Brain pericyte (primary cell): ENCODE data around the gene MOB2.

Experiments used
- DNase-seq: peaks from one replicate; pipeline ENCODE4 v3.0.0-alpha.2; 2012; ENCODE audit warnings: low read depth, low spot score

Gene MOB2

DNA sequence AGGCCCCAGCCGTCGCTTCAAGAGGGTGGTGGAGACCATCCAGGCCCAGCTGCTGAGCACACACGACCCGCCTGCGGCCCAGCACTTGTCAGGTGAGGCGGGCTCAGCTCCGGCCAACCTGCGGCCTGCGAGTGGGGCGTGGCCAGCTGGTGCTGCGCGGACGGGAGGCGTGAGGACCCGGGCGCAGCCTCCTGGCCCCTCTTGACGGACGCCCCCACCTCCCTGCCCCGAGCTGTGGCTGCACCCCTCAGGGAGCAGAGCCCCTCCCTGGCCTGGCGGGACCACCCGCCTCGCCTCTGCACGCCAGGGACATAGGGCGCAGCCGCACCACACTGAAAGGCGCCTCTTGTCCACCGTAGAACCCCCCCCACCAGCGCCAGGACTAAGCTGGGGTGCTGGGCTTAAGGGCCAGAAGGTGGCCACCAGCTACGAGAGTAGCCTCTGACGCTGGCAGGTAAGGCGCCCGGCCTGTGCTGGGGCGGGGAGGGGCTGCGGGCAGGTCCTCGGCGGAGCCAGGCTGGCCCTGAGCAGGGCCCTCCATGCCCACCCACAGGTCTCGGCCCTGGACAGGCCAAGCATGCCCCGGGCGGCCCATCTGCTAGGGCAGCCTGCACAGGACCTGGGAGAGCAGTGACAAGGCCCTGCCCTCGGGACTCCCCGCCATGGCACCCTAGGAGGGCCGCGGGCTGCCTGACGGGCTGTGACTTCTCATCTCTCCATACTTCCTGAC lies 29.8 kb downstream of the MOB2 start:
- no peak for DNase-seq

DNA sequence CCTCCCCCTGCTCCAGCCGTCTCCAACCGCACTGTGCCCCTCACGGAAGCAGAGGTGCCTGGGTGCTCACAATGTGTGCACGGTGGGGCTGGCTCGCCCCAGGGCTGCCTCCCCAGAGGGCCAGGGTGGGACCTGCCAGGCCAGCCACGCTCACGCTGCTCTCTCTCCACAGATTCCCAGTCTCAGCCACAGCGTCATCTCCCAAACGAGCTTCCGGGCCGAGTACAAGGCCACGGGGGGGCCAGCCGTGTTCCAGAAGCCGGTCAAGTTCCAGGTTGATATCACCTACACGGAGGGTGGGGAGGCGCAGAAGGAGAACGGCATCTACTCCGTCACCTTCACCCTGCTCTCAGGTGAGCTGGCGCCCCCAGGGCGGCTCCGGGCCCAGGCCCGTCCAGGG lies 30.4 kb downstream of the MOB2 start:
- DNase-seq, result no peak

DNA sequence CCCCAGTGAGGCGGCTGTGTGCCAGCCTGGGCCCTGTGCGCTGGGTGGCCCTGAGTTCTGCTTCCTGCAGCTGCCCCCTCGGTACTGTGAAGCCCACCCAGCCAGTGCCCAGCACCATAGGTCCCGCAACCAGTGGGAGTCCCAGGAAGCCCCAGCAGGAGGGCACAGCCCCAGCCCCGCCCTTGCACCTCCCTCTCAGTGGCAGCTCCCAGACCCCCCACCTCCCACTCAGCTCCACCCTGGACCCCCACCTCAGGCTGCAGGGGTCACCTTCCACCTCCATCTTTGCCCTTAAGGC lies 30.9 kb downstream of the MOB2 start:
- DNase-seq, result no peak

DNA sequence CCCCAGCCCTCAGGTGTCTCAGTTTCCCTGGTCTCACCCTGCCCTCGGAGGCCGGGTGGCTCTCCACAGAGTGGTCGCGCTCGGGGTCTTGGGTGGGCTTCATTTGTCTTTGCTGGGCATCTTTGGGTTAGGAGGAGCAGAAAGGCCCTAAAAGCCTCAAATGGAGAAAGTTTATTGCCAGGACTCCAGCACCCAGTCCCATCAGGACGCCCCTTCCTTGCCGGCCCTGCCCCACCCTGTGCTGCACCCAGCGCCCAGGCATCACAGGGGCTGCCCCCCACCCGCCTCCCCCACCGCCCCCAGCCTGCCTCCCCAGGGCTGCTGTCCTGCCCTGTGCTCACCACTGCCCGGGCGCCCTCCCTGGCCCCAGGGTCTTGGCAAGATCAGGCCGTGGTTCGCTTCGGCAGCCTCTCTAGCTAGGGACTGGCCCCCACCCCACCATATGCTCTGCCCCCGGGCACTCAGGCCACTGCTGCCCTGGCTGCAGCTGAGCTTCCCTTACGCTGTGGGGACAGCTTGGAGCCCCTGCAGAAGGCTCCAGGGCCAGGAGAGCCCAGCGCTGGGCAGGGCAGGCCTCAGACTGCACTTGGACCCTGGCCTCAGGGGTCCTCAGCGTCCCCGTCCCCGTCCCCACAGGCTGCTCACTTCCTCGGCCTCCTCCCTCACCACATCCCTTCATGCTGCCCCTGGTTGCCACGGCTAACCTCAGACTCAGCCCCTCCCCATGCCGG lies 31.4 kb downstream of the MOB2 start:
- DNase-seq, result no peak

DNA sequence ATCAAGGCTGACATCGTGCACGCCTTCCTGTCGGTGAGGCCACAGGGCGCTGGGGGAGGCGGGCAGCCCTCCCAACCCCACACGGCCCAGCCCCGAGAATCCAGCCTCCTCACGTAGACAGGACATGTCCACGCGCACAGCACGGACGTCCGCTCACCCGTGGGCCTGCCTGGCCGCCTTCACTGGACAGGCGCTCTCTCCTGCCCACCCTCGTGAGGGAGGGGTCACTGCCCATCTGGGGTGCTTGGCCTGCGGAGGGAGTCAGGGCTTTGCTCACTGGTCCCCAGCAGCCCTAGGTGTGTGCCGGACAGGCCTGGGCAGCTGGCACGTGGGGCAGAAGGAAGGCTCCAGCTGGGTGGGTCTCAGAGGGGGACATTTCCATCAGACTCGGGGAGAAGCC lies 32.0 kb downstream of the MOB2 start:
- DNase-seq, result no peak

DNA sequence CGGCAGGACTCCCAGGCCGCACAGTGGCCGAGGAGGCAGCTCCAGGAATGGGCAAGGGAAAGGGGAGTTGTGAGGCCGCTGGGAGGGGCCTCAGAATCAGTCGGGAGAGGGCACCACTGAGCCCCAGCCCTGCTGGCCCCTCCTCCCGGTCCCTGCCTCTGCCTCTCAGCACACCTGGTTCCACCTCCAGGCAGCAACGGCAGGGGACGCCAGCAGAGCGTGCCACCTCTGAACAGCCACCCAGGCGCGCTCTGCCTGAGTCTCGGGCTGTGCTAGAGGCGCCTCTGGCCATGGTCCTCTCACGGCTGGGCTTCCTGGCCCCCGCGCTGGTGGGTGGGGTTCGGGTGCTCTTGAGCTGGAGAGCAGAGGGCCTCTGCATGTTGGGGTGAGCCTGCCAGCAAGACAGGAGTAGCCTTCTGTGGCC lies 33.0 kb downstream of the MOB2 start:
- no peak for DNase-seq

DNA sequence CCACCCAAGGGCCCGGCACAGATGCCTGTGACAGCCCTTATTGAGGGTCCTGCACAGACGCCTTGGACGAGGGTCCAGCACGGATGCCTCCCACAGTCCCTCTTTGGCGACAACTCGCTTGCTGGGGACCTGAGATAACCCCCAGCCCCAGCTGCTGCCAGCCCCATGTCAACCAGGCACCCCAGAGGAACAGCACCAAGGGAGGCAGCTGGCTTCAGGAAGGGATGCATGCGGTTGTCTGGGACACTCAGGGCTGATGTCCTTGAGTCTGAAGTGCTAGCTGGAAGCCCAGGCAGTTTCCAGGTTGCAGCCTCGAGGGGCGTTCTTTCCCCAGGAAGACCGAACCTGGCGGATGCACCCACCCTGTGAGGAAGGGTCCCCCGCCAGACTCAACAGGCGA lies 33.8 kb downstream of the MOB2 start:
- DNase-seq, result no peak

DNA sequence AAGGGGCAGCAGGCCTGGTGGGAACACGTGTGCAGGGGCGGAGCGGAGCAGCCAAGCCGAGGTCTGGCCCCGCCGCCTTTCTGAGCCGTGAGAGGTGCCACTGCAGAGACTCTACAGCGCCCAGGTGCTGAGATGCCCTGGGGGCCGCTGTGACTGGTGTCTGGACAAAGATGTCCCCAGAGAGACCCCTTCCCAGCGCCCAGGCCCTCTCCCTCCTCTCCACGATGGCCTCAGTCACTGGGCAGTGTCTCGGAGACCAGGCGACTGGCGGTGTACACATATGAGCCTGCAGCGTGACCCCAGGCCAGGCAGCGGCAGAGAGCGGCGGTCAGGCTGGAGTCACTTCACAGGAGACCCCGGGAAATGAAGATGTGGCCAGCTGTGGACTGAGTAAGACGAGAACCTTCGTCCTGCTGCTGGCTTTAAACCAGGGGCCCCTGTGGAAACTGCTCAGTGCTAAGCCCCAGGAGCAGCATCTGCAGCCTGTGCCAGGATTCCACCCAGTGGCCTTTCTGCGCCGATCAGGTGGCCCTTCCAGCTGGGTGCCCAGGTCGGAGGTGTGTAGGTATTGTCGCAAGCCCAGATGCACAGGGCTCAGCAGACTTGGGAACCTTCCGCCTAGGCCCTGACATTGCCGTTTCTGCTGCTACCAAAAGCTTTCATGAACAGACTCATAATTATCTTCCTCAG lies 34.7 kb downstream of the MOB2 start:
- no peak for DNase-seq

DNA sequence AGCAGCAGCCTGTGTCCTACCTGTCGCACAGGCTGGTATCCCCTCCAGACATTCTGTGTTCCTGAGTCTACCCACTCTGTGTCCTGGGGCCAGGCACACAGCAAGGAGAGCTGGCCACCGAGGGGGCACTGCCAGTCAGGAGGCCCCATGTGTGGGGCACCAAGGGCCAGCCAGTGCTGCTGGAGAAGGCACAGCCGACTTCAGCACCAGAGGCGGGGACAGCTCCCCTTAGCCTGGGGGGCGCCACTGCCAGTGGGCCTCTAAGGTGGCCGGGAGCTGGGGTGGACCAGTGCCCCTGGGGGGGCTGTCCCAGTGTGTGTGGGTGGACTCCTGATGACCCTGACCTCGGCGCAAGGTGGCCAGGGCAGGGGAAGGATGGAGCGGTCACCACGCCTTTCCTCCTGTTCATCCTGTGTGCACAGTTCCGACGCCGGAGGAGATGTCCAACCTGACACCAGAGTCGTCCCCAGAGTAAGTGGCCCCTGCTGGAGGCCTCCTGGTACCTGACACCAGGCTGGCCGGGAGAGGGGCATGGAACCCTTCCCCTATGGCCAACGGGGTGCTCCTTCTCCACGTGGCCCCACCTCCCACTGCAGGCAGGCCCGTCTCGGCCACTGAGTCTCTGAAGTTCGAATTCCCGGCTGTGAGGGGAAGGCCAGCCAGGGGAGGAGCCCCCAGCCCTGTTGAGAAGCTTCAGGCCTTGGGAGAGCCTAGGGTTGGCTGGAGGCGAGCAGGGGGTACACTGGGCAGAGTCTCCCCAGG lies 35.4 kb downstream of the MOB2 start:
- DNase-seq, result no peak

DNA sequence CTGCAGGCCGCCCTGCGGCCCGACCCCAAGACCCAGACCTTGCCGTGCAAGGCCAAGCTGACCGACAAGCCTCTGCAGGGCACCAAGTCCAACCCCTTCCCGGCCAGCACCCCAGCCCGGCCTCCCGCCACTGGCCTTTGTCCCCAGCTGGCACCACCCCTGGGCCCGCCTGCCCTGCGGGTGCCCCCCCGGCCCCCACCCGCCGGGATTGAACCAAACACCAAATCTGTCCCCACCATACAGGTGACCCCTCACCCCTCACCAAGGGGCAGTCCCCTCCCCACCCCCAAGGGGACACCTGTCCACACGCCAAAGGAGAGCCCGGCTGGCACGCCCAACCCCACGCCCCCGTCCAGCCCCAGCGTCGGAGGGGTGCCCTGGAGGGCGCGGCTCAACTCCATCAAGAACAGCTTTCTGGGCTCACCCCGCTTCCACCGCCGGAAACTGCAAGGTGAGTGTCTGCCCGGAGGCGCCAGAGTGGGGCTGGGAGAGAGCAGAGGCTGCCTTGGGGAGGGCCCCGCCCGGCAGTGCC lies 36.2 kb downstream of the MOB2 start:
- DNase-seq, result no peak

DNA sequence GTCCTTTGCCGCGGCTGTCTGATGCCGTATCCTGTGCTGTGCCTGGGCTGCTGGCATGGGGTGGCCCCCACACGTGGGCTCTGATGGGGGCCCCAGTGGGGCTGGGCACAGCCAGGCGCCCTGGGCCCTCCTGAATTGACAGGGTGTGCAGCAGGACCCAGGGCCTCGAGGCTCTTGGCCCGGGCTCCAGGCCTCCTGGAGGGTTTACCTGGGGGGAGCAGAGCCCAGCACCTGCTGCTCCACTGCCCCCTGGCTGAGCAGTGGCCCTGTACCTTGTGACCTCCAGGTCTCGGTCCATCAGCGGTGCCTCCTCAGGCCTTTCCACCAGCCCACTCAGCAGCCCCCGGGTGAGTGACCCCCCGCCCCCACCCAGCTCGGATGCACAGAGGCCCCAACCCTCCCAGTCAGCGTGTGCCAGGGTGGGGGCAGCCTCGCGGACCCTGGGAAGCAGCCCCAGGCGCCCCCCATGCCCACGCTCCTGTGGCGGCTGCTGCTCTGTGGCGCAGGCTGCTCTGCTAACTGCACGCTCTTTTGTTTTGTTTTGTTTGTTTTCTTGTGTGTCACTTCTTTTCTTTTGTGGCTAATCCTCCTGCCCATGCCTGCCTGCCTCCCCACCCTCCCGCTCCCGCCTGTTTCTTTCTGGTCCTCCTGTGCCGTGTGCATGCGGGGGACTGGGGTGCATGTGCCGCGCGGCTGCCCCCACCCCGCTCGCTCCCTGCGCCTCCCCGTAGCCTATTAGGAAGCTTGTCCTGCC lies 36.9 kb downstream of the MOB2 start:
- no peak for DNase-seq

DNA sequence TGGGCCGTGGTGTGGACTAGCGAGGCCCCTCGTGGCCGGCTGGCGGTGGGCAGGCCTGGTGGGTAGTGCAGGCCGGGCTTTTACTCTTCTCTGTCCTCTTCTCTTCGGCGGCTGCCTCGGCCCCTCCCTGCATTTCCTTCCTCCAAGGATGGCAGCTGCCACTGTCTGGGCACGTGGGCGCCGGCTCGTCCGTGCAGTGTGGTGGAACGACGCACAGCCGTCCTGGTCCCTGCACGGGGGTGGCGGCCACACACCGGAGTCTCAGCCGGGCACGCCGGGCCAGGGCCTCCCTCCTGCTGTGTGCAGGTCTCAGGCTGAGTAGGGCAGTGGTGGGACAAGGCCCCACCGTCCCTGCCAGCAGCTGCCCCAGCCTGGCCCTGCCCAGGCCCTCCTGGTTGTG lies 37.7 kb downstream of the MOB2 start:
- DNase-seq, result no peak

DNA sequence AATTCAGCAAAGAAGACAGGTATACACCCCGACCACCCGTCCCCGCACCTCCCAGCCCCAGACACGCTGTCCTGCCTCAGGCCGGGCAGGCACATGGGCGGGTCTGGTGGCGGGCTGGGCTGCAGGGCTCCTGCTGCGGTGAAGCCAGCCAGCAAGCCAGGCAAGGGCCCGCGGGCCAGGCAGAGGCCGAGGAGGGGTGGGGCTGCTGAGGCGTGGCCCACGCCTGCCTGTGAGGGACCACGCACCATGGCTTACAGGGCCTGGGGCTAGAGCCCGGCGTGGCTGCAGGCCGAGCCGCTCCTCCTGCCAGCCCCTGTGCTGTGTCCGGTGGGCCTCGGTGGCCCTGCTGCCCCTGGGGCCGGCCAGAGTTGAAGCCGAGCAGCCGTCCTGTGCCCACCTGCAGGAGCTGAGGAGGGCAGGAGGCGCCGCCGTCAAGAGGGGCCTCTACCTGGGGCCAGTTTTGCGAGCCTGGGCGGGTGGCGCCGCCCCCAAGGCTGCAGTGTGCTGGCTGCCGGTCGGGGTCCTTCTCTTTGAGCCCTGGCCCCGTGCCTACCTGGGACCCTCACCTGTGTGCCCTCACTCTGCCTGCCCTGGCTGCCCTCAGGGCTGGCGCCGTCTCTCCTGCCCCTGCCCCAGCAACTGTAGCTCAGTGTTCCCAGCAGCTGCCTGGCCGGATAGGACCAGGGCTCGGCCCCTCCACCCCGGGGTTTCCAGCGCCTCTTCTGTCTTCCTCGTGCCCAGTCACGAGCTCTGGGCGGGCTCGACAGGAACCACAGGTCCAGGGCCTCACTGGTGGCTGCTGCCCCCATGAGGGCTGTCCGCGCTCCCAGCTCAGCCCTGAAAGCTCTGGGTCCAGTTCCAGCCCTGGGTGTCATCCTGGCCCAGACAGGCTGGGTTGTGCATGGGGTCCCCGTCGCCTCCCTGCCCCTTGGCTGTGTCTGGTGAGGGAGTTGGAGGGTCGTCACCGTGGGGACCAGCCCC lies 38.4 kb downstream of the MOB2 start:
- no peak for DNase-seq

DNA sequence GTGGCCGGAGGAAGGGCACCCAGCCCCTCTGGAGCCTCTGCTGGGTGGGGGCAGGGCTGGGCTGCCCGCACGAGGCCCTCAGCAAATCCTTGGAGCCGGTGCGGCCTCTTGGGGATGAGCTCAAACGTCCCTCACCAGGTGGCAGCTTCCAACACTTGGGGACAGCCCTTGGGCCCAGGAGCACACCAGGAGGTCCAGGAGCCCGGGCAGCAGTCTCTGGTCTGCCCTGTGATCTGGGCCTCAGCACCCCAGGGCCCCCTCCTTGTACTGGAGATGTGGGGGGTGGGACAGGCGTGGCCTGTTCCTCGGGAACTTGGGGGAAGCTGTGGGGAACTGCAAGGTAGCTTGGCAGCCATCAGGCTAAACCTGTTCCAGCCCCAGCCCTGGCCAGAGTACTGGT lies 40.0 kb downstream of the MOB2 start:
- DNase-seq, result no peak

DNA sequence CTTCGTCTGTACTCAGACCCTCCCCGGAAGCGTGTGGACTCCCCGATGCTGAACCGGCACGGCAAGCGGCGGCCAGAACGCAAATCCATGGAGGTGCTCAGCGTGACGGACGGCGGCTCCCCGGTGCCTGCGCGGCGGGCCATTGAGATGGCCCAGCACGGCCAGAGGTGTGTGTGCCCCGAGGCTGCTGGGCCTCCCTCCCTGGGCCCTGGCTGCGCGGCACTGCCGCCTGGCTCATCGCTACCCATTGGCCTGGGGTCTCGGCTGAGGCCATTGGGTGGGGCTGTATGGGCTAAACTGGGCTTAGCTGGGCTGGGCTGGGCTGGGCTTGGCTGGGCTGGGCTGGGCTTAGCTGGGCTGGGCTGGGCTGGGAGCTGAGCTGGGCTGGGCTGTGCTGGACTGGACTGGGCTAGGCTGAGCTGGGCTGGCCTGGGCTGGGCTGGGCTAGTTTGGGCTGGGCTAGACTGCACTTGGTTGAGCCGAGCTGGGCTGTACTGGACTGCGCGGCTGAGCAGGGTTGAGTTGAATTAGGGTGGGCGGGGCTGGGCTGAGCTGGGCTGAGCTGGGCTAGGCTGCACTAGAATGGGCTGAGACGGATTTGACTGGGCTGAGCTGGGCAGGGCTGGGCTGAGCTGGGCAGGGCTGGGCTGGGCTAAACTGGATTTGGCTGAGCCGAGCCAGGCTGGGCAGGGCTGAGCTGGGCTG lies 40.7 kb downstream of the MOB2 start:
- no peak for DNase-seq

DNA sequence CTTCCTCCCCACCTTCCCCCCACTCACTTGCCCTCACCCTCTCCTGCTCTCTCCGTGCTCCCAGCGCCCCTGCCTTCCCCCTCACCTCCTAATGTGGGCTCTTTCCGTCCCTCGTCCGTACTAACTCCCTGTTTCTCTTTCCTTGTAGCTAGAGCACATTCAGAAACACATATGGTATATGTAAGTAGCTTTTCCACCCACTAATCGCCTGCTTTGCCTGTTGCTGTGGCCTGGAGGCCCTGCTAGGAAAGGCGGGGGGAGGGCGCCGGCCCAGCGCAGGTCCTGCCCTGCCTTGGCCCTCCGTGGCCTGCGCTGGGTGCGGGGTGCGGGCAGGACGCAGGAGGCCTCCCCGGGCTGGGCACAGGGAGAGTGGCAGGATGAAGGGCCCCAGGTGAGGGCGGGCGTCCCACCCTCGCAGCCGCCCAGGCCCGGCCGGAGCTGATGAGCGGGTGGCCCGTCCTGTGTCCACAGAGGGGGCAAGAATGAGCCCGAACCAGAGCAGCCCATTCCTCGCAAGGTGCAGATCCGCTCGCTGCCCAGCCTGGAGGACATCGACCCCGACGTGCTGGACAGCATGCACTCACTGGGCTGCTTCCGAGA lies 41.7 kb downstream of the MOB2 start:
- no peak for DNase-seq

DNA sequence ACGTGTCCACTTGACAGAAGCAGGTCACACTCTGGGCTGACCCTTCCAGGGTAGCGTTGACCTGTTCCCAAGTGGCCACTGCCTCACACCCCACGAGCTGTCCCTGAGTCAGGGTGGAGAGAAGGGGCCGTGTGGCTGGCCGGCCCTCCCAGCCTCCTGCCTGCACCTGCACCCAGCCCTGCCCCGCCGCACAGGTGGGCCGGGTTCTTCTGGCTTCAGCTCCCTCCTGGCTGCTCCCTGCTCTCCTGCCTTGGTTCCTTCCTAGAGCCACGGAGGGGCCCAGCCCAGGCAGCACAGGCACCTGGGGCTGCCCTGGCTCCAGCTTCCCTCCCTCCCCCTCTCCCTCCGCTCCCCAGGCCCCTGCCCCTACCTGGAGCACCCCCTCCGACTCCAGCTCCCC lies 42.3 kb downstream of the MOB2 start:
- DNase-seq, result no peak

DNA sequence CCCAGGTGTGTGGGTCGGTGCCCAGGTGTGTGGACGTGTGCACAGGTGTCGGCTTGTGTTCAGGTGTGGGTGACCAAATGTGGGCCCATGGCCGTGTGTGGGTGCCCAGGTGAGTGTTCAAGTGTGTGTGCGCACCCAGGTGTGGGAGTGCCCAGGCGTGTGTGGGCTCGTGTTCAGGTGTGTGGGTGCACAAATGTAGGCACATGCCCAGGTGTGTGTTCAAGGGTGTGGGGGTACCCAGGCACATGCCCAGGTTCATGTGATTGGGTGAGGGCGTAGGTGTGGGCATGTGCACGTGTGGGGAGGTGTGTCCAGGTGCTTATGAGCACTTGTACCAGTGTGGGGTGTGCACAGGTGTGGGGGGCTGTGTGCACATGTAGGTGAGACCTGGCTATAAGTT lies 42.8 kb downstream of the MOB2 start:
- DNase-seq, result no peak

DNA sequence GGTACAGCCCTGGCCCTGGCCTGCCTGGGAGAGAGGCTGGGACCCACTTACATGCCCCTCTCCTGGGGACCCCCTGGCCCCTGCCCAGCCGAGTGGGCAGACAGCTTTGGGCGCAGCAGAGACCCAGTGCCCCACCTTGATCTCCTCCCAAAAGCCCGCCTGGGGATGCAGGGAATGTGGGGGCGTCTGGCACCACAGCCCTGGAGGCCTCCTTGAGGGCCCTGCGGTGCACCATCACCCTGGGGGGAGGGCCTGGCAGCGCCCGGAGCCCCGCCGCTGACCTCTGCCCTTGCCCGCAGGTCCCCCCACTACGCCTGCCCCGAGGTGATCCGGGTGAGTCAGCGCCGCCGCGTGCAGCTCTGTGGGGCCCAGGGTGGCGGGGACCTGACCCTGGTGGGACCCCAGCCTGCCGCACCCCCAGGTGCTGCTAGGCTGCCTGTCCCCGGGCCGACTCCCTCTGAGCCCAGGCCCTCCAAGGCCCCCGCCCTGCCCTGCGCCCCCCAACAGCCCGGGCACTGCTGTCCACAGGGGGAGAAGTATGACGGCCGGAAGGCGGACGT lies 43.7 kb downstream of the MOB2 start:
- DNase-seq, result no peak
